H1 (cell line): Measurements from ENCODE around the gene CRTC2. TPM values are rescaled to one million over a fixed set of nuclear protein-coding genes. Genes with fewer than 3 reads are reported as not detected.

Experiments used
- ASH2L ChIP-seq: fragments of 200-600, 300-600 bp; sonication (generic); IDR thresholded peaks from one replicate; pipeline ENCODE4 v1.7.1; 2017; ENCODE audit warnings: low read length
- BCL11A ChIP-seq, 2 experiments: IDR thresholded peaks; one replicate each; pipeline ENCODE4 v1.6.1; 2011; ENCODE audit warnings: low read depth in 2 of 2, low read length in 2 of 2, mild to moderate bottlenecking in 2 of 2
- GTF2F1 ChIP-seq: IDR thresholded peaks from 2 replicates; pipeline ENCODE4 v1.6.1; 2012; ENCODE audit warnings: low read depth, low read length, improper control_type of control experiment, borderline replicate concordance
- KDM4A ChIP-seq: IDR thresholded peaks from one replicate; pipeline ENCODE4 v1.7.1; 2012; ENCODE audit warnings: low read depth, mild to moderate bottlenecking, moderate library complexity, low read length, inconsistent platforms; ENCODE audit not compliant: severe bottlenecking
- POLR2A ChIP-seq, 2 experiments: IDR thresholded peaks; 1 replicate in 1 of 2; 2 replicates in 1 of 2; pipeline ENCODE4 v1.6.1; 2011; ENCODE audit warnings: low read depth in 2 of 2, low read length in 2 of 2, mild to moderate bottlenecking in 2 of 2; ENCODE audit errors: control extremely low read depth in 1 of 2
- SAP30 ChIP-seq: fragments of 300-600 bp; sonication (generic); IDR thresholded peaks from 2 replicates; pipeline ENCODE4 v1.7.1; 2012; ENCODE audit warnings: low read length, moderate library complexity, mild to moderate bottlenecking, inconsistent platforms; ENCODE audit not compliant: insufficient read depth, insufficient replicate concordance
- TAF1 ChIP-seq: IDR thresholded peaks from 2 replicates; pipeline ENCODE4 v1.6.1; 2011; ENCODE audit warnings: mild to moderate bottlenecking, low read depth, low read length
- TBP ChIP-seq: IDR thresholded peaks from 2 replicates; pipeline ENCODE4 v1.6.1; 2011; ENCODE audit warnings: low read depth, low read length, improper control_type of control experiment
- polyA plus RNA-seq, 7 experiments: library from polyadenylated mRNA; depleted of rRNA in 3 of 7; stranded (reverse) in 5 of 7; unstranded in 2 of 7; fragments of >200 nt in 5 of 7; fragments of 200-250 nt in 2 of 7; gene quantifications; 1 replicate in 5 of 7; 2 replicates in 1 of 7; 4 replicates in 1 of 7; pipeline versions ENCODE4 v1.2.1 to v1.2.3, GENCODE V29; 2011 to 2013; ENCODE audit warnings: missing spikeins in 2 of 7, mixed read lengths in 2 of 7
- total RNA-seq: library from RNA; stranded (reverse); fragmentation: NEBNext Ultra II Directional; extraction: Animal tissue kit (Norgen Biotek cat#: 25700); gene quantifications from 2 replicates; pipeline ENCODE4 v1.2.1, GENCODE V29; 2021
- TF ChIP-seq, protein P1 (sequence below): fragments of 300-600 bp; sonication (generic); IDR thresholded peaks from 2 replicates; pipeline ENCODE4 v1.7.1; 2012; ENCODE audit warnings: low read length, moderate library complexity, mild to moderate bottlenecking, inconsistent platforms; ENCODE audit not compliant: insufficient replicate concordance
- TF ChIP-seq, protein P2 (sequence below): IDR thresholded peaks from 2 replicates; pipeline ENCODE4 v1.6.1; 2012; ENCODE audit warnings: inconsistent platforms

Gene CRTC2
- total and polyA plus RNA-seq, 2 of the 8 experiments (the other 6 are each of a cell fraction or from before 2014, with no cell fraction given), result 28.6 to 34.3 TPM

DNA sequence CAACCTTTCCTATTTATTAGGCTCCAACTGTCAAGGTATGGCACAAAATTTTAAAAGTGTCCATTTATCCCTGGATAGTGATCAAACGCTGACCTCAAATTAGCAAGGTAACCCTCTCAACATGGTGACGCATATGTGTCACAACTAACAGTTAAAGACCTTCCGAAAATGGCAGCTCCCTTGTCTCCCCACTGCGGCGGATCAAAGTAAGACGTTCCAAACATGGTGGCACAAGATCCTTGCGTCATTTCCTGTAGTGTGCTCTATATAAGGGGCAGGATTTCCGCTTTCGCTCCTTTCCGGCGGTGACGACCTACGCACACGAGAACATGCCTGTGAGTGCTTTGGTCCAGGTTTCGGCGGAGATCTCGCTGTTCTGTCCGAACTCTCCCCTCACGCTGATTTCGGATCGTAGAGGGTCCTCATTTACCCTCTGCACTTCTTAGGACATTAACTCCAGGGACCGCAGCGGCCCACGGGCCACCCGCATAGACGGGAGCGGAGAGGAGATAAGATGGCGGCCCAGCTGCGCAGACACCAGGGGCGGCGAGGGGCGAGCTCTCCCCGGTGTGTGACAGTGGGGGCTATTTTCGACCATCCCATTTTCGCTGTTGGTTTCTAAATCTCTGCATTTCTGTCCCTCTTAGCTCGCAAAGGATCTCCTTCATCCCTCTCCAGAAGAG lies 32.2 kb upstream of the CRTC2 start, which contains the start of gene RPS27 (continued):
- TF ChIP-seq, protein P1, sequence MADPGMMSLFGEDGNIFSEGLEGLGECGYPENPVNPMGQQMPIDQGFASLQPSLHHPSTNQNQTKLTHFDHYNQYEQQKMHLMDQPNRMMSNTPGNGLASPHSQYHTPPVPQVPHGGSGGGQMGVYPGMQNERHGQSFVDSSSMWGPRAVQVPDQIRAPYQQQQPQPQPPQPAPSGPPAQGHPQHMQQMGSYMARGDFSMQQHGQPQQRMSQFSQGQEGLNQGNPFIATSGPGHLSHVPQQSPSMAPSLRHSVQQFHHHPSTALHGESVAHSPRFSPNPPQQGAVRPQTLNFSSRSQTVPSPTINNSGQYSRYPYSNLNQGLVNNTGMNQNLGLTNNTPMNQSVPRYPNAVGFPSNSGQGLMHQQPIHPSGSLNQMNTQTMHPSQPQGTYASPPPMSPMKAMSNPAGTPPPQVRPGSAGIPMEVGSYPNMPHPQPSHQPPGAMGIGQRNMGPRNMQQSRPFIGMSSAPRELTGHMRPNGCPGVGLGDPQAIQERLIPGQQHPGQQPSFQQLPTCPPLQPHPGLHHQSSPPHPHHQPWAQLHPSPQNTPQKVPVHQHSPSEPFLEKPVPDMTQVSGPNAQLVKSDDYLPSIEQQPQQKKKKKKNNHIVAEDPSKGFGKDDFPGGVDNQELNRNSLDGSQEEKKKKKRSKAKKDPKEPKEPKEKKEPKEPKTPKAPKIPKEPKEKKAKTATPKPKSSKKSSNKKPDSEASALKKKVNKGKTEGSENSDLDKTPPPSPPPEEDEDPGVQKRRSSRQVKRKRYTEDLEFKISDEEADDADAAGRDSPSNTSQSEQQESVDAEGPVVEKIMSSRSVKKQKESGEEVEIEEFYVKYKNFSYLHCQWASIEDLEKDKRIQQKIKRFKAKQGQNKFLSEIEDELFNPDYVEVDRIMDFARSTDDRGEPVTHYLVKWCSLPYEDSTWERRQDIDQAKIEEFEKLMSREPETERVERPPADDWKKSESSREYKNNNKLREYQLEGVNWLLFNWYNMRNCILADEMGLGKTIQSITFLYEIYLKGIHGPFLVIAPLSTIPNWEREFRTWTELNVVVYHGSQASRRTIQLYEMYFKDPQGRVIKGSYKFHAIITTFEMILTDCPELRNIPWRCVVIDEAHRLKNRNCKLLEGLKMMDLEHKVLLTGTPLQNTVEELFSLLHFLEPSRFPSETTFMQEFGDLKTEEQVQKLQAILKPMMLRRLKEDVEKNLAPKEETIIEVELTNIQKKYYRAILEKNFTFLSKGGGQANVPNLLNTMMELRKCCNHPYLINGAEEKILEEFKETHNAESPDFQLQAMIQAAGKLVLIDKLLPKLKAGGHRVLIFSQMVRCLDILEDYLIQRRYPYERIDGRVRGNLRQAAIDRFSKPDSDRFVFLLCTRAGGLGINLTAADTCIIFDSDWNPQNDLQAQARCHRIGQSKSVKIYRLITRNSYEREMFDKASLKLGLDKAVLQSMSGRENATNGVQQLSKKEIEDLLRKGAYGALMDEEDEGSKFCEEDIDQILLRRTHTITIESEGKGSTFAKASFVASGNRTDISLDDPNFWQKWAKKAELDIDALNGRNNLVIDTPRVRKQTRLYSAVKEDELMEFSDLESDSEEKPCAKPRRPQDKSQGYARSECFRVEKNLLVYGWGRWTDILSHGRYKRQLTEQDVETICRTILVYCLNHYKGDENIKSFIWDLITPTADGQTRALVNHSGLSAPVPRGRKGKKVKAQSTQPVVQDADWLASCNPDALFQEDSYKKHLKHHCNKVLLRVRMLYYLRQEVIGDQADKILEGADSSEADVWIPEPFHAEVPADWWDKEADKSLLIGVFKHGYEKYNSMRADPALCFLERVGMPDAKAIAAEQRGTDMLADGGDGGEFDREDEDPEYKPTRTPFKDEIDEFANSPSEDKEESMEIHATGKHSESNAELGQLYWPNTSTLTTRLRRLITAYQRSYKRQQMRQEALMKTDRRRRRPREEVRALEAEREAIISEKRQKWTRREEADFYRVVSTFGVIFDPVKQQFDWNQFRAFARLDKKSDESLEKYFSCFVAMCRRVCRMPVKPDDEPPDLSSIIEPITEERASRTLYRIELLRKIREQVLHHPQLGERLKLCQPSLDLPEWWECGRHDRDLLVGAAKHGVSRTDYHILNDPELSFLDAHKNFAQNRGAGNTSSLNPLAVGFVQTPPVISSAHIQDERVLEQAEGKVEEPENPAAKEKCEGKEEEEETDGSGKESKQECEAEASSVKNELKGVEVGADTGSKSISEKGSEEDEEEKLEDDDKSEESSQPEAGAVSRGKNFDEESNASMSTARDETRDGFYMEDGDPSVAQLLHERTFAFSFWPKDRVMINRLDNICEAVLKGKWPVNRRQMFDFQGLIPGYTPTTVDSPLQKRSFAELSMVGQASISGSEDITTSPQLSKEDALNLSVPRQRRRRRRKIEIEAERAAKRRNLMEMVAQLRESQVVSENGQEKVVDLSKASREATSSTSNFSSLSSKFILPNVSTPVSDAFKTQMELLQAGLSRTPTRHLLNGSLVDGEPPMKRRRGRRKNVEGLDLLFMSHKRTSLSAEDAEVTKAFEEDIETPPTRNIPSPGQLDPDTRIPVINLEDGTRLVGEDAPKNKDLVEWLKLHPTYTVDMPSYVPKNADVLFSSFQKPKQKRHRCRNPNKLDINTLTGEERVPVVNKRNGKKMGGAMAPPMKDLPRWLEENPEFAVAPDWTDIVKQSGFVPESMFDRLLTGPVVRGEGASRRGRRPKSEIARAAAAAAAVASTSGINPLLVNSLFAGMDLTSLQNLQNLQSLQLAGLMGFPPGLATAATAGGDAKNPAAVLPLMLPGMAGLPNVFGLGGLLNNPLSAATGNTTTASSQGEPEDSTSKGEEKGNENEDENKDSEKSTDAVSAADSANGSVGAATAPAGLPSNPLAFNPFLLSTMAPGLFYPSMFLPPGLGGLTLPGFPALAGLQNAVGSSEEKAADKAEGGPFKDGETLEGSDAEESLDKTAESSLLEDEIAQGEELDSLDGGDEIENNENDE, result no peak
- peak; percentile 100 for TF ChIP-seq TAF1
- TF ChIP-seq, protein P2, sequence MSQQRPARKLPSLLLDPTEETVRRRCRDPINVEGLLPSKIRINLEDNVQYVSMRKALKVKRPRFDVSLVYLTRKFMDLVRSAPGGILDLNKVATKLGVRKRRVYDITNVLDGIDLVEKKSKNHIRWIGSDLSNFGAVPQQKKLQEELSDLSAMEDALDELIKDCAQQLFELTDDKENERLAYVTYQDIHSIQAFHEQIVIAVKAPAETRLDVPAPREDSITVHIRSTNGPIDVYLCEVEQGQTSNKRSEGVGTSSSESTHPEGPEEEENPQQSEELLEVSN, result 0 out of 2 replicates have a peak, but pooled peaks have one; percentile 21
- peak; percentile 98 for TF ChIP-seq GTF2F1
- TF ChIP-seq SAP30, result peak; percentile 51
- TF ChIP-seq TBP, result peak; percentile 99
- TF ChIP-seq BCL11A (IDR thresholded peaks at IDR 0.05; ENCODE audit: low read depth in 2 of 2, low read length in 2 of 2), result no peak
- peak; percentile 100 for TF ChIP-seq POLR2A (IDR thresholded peaks at IDR 0.05; ENCODE audit: control extremely low read depth in 1 of 2, low read depth in 2 of 2, low read length in 2 of 2)
- peak; percentile 83 for TF ChIP-seq ASH2L
- no peak for TF ChIP-seq KDM4A
